ENCODE data around the gene SOX15. TPM values are rescaled to one million over a fixed set of nuclear protein-coding genes. Genes with fewer than 3 reads are reported as not detected.
"Not testable (repeated sequence)": the region's sequence is repeated elsewhere in the genome, so short reads cannot be mapped to it uniquely, and the experiment has no call there.

Gene SOX15
- 6.8 and 12.1 TPM in 2 replicates for total RNA-seq (2014; rRNA removed; shearing (Covaris generic))

DNA sequence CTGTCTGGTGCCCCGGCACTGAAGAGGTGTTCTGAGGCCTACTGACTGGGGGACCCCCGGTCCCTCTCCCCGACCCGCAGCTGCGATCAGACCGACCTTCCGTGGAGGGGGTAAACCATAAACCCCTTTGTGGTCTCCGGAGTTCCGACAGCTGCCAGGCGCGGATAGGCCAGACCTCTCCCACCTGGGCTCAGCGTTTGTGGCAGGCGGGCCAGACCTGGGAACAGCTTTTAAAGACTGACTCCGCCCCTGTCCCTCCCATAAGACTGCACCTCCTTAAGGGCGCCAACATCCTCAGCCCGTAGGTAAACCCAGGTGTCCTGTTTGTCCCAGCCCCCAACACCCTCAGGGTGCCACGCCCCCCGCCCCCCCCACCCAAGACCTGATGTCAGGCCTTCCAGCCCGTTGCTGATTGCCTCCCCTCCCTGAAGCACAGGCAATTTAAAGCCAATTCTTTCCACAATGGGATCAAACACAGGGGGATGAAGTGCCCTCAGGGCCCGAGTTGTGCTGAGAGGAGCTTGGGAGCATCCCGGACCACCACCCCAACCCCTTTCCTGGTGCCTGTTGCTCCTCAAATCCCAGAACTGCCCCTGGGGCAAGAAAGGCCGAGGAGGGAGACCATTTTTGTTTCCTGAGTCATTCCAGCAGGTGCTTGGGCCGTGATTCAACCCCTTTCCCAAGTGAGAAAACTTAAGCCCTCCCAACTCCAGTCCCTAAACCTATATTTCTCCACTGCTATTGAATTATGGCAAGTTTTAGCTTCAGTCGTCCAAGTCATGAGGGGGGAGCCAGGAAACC is at the start of gene SOX15:
Gene SOX15 (minus strand): TSS at position 204 of the 801 bp plus-strand sequence. CDS start 418 bp downstream, outside the sequence.
- no peak for DNase-seq (ENCODE audit: low spot score)
- in situ Hi-C loops (cut with HindIII; ENCODE audit: low sequenced_read_pairs) = no loop called here

DNA sequence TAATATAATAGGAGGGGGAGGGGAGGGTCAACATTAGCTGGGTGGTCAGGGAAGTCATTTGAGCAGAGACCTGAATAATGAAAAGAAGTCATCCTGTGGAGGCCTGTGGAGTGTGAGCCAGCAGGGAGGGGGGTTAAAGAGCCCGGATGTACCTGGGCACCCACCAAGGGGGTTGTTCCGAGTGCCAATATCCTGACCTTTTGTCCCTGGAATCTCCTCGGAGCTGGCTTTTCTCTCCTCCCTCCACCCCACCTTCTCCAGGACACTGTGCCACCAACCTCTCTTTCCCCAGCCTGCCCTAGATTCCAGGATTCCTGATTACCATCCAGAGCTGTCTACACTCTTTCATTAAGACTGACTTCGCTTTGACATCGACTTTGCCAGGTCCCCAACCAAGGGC is 46.3 kb upstream of the SOX15 start:
- no peak for DNase-seq (ENCODE audit: low spot score)
- in situ Hi-C loops (cut with HindIII; ENCODE audit: low sequenced_read_pairs) = no loop called here

GRCh38 chr17:7634384-7634783 is 44.5 kb upstream of the SOX15 start:
- in situ Hi-C loops (cut with HindIII; ENCODE audit: low sequenced_read_pairs) = no loop called here
- peak; percentile 43 for DNase-seq (ENCODE audit: low spot score)

DNA sequence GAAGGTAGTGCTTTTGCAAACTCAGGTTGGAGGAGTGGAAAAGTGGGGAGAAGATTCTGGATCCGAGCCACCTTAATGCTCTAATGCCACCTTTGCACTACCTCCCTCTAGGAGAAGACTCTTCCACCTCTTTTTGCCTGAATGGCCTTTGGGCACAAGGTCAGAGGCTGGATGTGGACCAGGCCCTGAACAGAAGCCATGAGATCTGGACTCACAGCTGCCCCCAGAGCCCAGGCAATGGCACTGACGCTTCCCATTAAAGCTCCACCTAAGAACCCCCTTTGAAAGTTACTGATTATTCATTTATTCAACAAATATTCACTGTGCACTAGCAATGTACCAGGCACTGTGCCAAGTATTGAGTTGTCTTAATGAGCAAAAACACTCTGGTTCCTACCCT is 43.2 kb upstream of the SOX15 start:
- in situ Hi-C loops (cut with HindIII; ENCODE audit: low sequenced_read_pairs) = no loop called here

DNA sequence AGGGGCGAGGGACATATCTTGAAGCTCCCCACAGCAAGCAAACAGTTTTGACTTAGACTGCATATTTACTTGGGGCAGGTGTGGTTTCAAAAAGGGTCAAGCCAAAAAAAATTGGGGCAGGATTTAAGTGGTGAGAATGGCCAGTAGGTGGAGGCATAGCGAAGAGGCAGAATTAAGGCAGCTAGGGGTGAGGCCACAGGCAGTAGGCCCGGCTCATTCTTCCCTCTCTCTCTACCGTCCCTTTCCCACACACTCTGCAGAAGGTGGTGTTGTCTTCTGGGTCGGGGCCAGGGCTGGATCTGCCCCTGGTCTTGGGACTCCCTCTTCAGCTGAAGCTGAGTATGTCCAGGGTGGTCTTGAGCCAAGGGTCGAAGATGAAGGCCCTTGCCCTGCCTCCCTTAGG is 42.6 kb upstream of the SOX15 start:
- in situ Hi-C loops (cut with HindIII; ENCODE audit: low sequenced_read_pairs) = no loop called here
- peak; percentile 30 for DNase-seq (ENCODE audit: low spot score)

More for the DNA sequence above, 43.2 kb upstream of the SOX15 start:
- DNase-seq (ENCODE audit: low spot score) = no peak

GRCh38 chr17:7631398-7632380 is 41.8 kb upstream of the SOX15 start:
- DNase-seq (ENCODE audit: low spot score) = no peak
- in situ Hi-C loops (cut with HindIII; ENCODE audit: low sequenced_read_pairs) = no loop called here

GRCh38 chr17:7629939-7630571 is 40.2 kb upstream of the SOX15 start, which contains the start of gene SHBG:
SHBG (plus strand) TSS chr17:7630135; CDS start chr17:7630173, 38 bp downstream.
- in situ Hi-C loops (cut with HindIII; ENCODE audit: low sequenced_read_pairs) = no loop called here
- DNase-seq (ENCODE audit: low spot score) = no peak

GRCh38 chr17:7627250-7628121 is 37.6 kb upstream of the SOX15 start, which contains the start of gene SAT2:
SAT2 (minus strand) TSS chr17:7627821; CDS start chr17:7627635, 186 bp downstream.
- peak; percentile 94 for DNase-seq (ENCODE audit: low spot score)
- in situ Hi-C loops (cut with HindIII; ENCODE audit: low sequenced_read_pairs) = no loop called here

- in situ Hi-C loops (cut with HindIII; ENCODE audit: low sequenced_read_pairs) = no loop called here
- DNase-seq (ENCODE audit: low spot score) = peak; percentile 76
Observed at GRCh38 chr17:7626956-7627249, 37.0 kb upstream of the SOX15 start.

GRCh38 chr17:7626307-7626706 is 36.4 kb upstream of the SOX15 start:
- no peak for DNase-seq (ENCODE audit: low spot score)
- in situ Hi-C loops (cut with HindIII; ENCODE audit: low sequenced_read_pairs) = no loop called here

GRCh38 chr17:7625749-7626148 is 35.9 kb upstream of the SOX15 start:
- DNase-seq (ENCODE audit: low spot score); in situ Hi-C loops (cut with HindIII; ENCODE audit: low sequenced_read_pairs): not testable (repeated sequence)

DNA sequence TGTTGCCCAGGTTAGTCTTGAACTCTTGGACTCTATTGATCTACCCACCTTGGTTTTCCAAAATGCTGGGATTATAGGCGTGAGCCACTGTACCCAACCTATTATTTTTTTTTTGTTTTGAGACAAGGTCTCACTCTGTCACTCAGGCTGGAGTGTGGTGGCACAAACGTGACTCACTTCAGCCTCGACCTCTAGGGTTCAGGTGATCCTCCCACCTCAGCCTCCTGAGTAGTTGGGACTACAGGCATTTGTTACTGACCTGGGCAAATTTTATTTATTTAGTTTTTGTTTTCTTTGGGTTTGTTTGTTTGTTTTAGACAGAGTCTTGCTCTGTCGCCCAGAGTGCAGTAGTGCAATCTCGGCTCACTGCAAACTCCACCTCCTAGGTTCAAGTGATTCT is 33.8 kb upstream of the SOX15 start:
- in situ Hi-C loops (cut with HindIII; ENCODE audit: low sequenced_read_pairs) = no loop called here
- no peak for DNase-seq (ENCODE audit: low spot score)

DNA sequence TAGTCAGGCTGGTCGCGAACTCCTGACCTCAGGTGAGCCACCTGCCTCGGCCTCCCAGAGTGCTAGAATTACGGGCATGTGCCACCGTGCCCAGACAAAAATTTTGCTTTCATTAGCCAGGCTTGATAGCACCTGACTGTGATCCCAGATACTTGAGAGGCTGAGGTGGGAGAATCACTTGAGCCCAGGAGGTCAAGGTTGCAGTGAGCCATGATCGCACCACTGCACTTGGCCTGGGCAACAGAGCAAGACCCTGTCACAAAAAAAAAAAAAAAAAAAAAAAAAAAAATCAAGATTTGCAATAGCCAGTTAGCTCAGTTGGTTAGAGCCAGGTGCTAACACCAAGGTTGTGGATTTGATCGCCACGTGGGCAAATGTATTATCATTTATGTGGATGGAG is 30.9 kb upstream of the SOX15 start:
- DNase-seq (ENCODE audit: low spot score) = no peak
- in situ Hi-C loops (cut with HindIII; ENCODE audit: low sequenced_read_pairs) = no loop called here

- in situ Hi-C loops (cut with HindIII; ENCODE audit: low sequenced_read_pairs) = no loop called here
- no peak for DNase-seq (ENCODE audit: low spot score)
Observed at GRCh38 chr17:7618608-7619007, 28.7 kb upstream of the SOX15 start.

DNA sequence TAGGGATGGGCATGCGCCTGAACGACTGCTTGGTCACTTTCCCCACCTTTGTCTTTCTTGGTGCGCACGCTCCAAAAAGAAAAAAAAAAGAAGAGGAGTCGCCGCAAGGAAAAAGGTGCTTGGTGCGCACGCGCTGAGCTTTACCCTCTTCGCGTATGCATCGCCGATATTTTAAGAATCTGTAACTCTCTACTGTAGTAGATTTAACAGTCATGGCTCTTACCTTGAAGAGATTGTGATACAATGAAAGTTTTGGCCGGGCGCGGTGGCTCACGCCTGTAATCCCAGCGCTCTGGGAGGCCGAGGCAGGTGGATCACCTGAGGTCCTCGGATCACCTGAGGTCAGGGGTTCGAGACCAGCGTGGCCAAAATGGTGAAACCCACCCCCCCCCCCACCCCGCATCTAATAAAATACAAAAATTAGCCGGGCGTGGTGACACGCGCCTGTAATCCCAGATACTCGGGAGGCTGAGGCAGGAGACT is 25.4 kb upstream of the SOX15 start:
- in situ Hi-C loops (cut with HindIII; ENCODE audit: low sequenced_read_pairs) = no loop called here
- no peak for DNase-seq (ENCODE audit: low spot score)

DNA sequence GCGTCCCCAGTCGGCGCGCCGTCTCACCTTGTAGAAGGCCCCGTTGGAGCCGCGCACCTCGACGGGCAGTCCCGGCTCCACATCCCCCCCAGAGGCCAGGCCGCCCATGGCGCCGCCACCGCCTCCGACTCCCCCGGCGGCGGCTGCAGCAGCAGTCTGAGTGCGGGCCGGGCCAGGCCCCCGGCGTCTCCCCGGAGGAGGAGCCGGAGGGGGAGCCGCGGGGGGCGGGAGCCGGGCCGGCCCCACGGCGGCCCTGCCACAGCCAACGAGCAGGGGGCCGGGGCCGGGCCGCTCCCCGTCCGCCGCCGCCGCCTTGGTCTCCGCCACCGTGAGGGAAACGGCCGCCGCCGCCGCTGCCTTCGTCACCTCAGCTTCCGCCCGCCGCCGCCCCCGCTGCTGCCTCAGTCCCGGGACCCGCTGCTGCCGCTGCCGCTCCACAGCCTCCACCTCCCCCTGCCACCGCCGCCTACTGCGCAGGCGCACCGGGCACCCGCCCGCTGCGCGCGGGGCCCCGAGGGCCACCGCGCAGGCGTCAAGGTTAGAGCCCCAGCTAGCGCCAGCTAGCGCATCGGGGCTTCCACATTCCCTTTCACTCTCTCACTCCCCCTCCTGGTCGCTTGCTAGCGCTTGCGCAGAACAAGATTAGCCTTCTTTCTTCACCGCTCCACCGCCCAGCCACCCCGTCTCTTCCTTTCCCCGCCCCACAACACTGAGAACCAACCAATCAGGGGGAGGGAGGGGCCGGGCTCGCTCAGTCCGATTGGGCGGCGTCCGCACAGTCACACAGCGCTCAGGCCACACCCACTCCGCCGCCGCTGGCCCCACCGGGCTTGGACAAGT is 24.8 kb upstream of the SOX15 start, which contains the start of gene FXR2:
Gene FXR2 (minus strand): TSS at position 473 of the 840 bp plus-strand sequence. CDS start 365 bp downstream, at position 108.
- in situ Hi-C loops (cut with HindIII; ENCODE audit: low sequenced_read_pairs) = no loop called here
- DNase-seq (ENCODE audit: low spot score) = peak; percentile 100

DNA sequence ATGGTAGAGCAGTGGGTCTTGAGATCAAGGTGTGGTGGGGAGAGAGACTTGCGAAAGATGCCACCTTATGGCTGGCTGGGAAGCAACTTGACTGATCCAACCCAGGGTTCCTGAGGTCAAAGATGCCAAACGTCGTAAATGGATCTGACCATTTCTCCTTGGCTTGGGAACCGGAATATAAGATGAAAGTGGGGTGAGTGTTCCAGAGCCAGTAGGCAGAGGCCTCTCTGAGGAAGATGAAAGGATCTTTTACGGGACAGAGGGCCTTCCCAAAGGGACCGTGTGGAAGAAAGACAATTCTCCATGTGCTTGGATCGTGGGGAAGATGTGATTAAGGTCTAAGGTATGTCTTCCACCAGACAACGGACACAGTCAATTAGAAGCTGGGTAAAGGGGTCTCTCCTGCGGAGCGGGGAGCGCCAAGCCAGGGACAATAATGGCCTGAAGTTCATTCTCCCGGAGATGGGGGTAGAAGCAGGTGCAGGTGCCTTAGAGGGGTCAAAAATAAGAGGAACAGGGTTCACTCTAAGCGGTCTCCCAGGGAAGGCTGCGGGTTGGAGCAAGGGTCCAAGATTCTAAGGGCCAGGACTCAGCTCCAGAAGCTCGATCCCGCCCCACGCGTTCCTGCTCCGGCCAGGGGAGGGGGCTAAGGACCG is 24.0 kb upstream of the SOX15 start:
- DNase-seq (ENCODE audit: low spot score) = no peak
- in situ Hi-C loops (cut with HindIII; ENCODE audit: low sequenced_read_pairs) = no loop called here

All from G401 (cell line).